SK-N-MC (cell line): ENCODE data around the gene NCAM2.

Experiments used
- EZH2 ChIP-seq: fragments of 200-600 bp; sonication (generic); IDR thresholded peaks from one replicate; pipeline ENCODE4 v1.6.1; 2017; ENCODE audit warnings: antibody characterized with exemption
- POLR2AphosphoS5 ChIP-seq: IDR thresholded peaks from 2 replicates; pipeline ENCODE4 v1.6.1; 2012; ENCODE audit warnings: mild to moderate bottlenecking, low read depth, low read length, borderline replicate concordance

DNA sequence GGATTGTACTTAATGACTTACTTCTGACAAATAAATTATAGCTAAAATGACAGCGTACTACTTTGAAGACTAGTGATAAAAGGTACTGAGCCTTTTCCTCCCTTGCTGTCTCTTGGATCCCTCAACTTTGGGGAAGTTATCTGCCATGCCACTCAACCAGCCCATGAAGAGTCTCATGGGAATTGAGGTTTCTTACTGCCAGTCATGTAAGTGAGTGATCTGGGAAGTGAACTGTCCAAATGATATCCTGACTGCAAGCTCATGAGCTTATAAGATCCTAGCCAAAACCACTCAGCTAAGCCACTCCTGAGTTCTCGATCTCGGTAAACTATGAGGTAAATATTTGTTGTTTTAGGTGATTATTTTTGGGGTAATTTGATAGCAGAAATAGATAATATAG is 247.8 kb downstream of the NCAM2 start:
- TF ChIP-seq EZH2 (no peak), POLR2AphosphoS5 (no peak)
